ENCODE measurements around the gene PLPP3. TPM values are rescaled to one million over a fixed set of nuclear protein-coding genes. Genes with fewer than 3 reads are reported as not detected.

PLPP3 gene
- total RNA-seq, 1 donor from 2014 or later = 132 TPM

- no peak overlapping the region for H3K9ac ChIP-seq (ENCODE audit: low read depth in 1 of 3, low read length in 3 of 3)
- peak overlapping the region; percentile 29 for H3K27ac ChIP-seq (ENCODE audit: low read depth, low read length)
- H3K36me3 ChIP-seq (ENCODE audit: control insufficient read depth in 3 of 3, insufficient read depth in 3 of 3, low read length in 3 of 3) = peaks cover under 1 to 13% (median 10%) of the 10 kb centered on the region in 3 donors
- H3K27me3 ChIP-seq (ENCODE audit: control insufficient read depth in 3 of 3, insufficient read depth in 3 of 3, low read length in 3 of 3) = no peaks in the 10 kb centered on the region
- H3K4me3 ChIP-seq (ENCODE audit: low read length in 3 of 3) = no peak overlapping the region
- no peaks in the 10 kb centered on the region for H3K9me3 ChIP-seq (ENCODE audit: control insufficient read depth in 3 of 3, low read length in 3 of 3)
- peaks cover 19 to 54% (median 41%) of the 10 kb centered on the region in 3 donors for H3K4me1 ChIP-seq (ENCODE audit: control insufficient read depth in 3 of 3, insufficient read depth in 3 of 3, low read length in 3 of 3)
Measured at GRCh38 chr1:56539520-56539931, 39.8 kb downstream of the PLPP3 start.

DNA sequence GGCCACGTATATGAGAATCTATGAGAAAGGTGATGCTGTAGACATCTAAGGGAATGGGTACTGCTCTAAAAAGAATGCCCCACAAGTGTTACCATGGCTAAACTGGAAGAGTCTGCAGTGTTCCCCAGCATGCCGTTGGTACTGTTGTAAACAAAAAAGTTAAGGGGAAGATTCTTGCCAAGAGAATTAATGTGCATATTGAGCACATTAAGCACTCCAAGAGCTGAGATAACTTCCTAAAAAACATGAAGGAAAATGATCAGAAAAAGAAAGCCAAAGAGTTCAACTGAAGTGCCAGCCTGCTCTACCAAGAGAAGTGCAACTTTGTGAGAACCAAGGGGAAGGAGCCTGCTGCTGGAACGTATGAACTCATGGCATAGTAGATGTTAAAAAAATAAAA, 40.8 kb downstream of the PLPP3 start:
- Histone ChIP-seq H3K4me1 (ENCODE audit: control insufficient read depth in 3 of 3, insufficient read depth in 3 of 3, low read length in 3 of 3) (peaks cover 22 to 58% (median 48%) of the 10 kb centered on the region in 3 donors), H3K9me3 (ENCODE audit: control insufficient read depth in 3 of 3, low read length in 3 of 3) (no peaks in the 10 kb centered on the region), H3K4me3 (ENCODE audit: low read length in 3 of 3) (no peak overlapping the region), H3K36me3 (ENCODE audit: control insufficient read depth in 3 of 3, insufficient read depth in 3 of 3, low read length in 3 of 3) (peaks cover 6 to 16% (median 15%) of the 10 kb centered on the region in 3 donors), H3K9ac (ENCODE audit: low read depth in 1 of 3, low read length in 3 of 3) (no peak overlapping the region), H3K27ac (ENCODE audit: low read depth, low read length) (no peak overlapping the region), H3K27me3 (ENCODE audit: control insufficient read depth in 3 of 3, insufficient read depth in 3 of 3, low read length in 3 of 3) (no peaks in the 10 kb centered on the region)

- Histone ChIP-seq H3K27ac (ENCODE audit: low read depth, low read length) (no peak overlapping the region), H3K4me1 (ENCODE audit: control insufficient read depth in 3 of 3, insufficient read depth in 3 of 3, low read length in 3 of 3) (peaks cover 22 to 60% (median 48%) of the 10 kb centered on the region in 3 donors)
Measured at GRCh38 chr1:56537660-56538059, 41.7 kb downstream of the PLPP3 start.

GRCh38 chr1:56535939-56536338, 43.4 kb downstream of the PLPP3 start:
- peaks cover 22 to 62% (median 47%) of the 10 kb centered on the region in 3 donors for H3K4me1 ChIP-seq (ENCODE audit: control insufficient read depth in 3 of 3, insufficient read depth in 3 of 3, low read length in 3 of 3)
- H3K9me3 ChIP-seq (ENCODE audit: control insufficient read depth in 3 of 3, low read length in 3 of 3) = no peaks in the 10 kb centered on the region
- H3K36me3 ChIP-seq (ENCODE audit: control insufficient read depth in 3 of 3, insufficient read depth in 3 of 3, low read length in 3 of 3) = peaks cover 8 to 22% (median 15%) of the 10 kb centered on the region in 3 donors
- H3K4me3 ChIP-seq (ENCODE audit: low read length in 3 of 3) = no peak overlapping the region
- no peaks in the 10 kb centered on the region for H3K27me3 ChIP-seq (ENCODE audit: control insufficient read depth in 3 of 3, insufficient read depth in 3 of 3, low read length in 3 of 3)
- H3K9ac ChIP-seq (ENCODE audit: low read depth in 1 of 3, low read length in 3 of 3) = no peak overlapping the region
- no peak overlapping the region for H3K27ac ChIP-seq (ENCODE audit: low read depth, low read length)

More at GRCh38 chr1:56537660-56538059, 41.7 kb downstream of the PLPP3 start:
- Histone ChIP-seq H3K27me3 (ENCODE audit: control insufficient read depth in 3 of 3, insufficient read depth in 3 of 3, low read length in 3 of 3) (no peaks in the 10 kb centered on the region), H3K36me3 (ENCODE audit: control insufficient read depth in 3 of 3, insufficient read depth in 3 of 3, low read length in 3 of 3) (peaks cover 7 to 16% (median 15%) of the 10 kb centered on the region in 3 donors), H3K9ac (ENCODE audit: low read depth in 1 of 3, low read length in 3 of 3) (no peak overlapping the region), H3K9me3 (ENCODE audit: control insufficient read depth in 3 of 3, low read length in 3 of 3) (no peaks in the 10 kb centered on the region), H3K4me3 (ENCODE audit: low read length in 3 of 3) (no peak overlapping the region)

DNA sequence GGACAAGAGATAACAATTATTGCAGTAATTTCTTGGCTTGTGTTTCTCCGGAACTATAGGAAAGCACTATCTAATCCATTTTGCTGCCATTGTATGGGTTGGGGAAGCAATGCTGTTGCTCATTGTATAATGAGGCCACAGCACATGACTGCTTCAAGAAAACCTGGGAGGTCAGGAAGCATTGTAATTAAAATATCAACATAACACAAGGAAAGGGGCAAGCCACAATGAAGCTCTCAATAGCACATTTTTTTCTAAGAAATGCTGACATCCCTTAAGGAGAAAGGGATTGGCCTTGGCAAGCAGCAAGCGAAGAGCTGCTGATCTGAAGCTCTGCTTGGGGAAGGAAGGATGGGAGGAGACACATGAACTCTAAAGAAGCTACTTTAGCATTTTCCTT, 44.0 kb downstream of the PLPP3 start:
- Histone ChIP-seq H3K9ac (ENCODE audit: low read depth in 1 of 3, low read length in 3 of 3) (no peak overlapping the region), H3K27ac (ENCODE audit: low read depth, low read length) (no peak overlapping the region), H3K36me3 (ENCODE audit: control insufficient read depth in 3 of 3, insufficient read depth in 3 of 3, low read length in 3 of 3) (peaks cover 8 to 22% (median 15%) of the 10 kb centered on the region in 3 donors), H3K27me3 (ENCODE audit: control insufficient read depth in 3 of 3, insufficient read depth in 3 of 3, low read length in 3 of 3) (no peaks in the 10 kb centered on the region), H3K4me3 (ENCODE audit: low read length in 3 of 3) (no peak overlapping the region), H3K9me3 (ENCODE audit: control insufficient read depth in 3 of 3, low read length in 3 of 3) (no peaks in the 10 kb centered on the region), H3K4me1 (ENCODE audit: control insufficient read depth in 3 of 3, insufficient read depth in 3 of 3, low read length in 3 of 3) (peaks cover 23 to 57% (median 41%) of the 10 kb centered on the region in 3 donors)

- Histone ChIP-seq H3K9ac (ENCODE audit: low read depth in 1 of 3, low read length in 3 of 3) (no peak overlapping the region), H3K4me1 (ENCODE audit: control insufficient read depth in 3 of 3, insufficient read depth in 3 of 3, low read length in 3 of 3) (peaks cover 24 to 51% (median 30%) of the 10 kb centered on the region in 3 donors), H3K27me3 (ENCODE audit: control insufficient read depth in 3 of 3, insufficient read depth in 3 of 3, low read length in 3 of 3) (no peaks in the 10 kb centered on the region), H3K27ac (ENCODE audit: low read depth, low read length) (no peak overlapping the region), H3K4me3 (ENCODE audit: low read length in 3 of 3) (no peak overlapping the region), H3K36me3 (ENCODE audit: control insufficient read depth in 3 of 3, insufficient read depth in 3 of 3, low read length in 3 of 3) (peaks cover 8 to 22% (median 15%) of the 10 kb centered on the region in 3 donors), H3K9me3 (ENCODE audit: control insufficient read depth in 3 of 3, low read length in 3 of 3) (no peaks in the 10 kb centered on the region)
Measured at GRCh38 chr1:56534130-56534651, 45.2 kb downstream of the PLPP3 start.

DNA sequence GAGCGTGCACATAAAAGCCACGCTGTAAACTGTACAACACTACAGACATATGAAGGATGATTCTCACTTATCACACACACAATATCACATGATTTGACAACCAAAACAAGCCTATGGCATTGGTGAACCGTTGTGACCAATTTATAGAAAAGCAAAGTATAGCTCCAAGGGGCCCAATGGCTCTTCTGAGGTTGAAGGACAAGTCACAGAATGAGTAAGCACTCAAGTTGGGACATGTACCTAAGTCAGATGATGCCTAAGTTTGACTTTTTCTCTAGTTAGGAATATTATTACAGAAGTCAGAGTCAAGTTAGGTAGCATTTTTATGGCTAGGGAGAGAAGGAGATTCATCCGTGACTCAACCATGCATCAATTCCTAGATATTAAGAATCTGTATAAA, 45.7 kb downstream of the PLPP3 start:
- Histone ChIP-seq H3K27ac (ENCODE audit: low read depth, low read length) (no peak overlapping the region), H3K9ac (ENCODE audit: low read depth in 1 of 3, low read length in 3 of 3) (no peak overlapping the region), H3K9me3 (ENCODE audit: control insufficient read depth in 3 of 3, low read length in 3 of 3) (no peaks in the 10 kb centered on the region), H3K27me3 (ENCODE audit: control insufficient read depth in 3 of 3, insufficient read depth in 3 of 3, low read length in 3 of 3) (no peaks in the 10 kb centered on the region), H3K4me3 (ENCODE audit: low read length in 3 of 3) (no peak overlapping the region), H3K36me3 (ENCODE audit: control insufficient read depth in 3 of 3, insufficient read depth in 3 of 3, low read length in 3 of 3) (peaks cover 8 to 22% (median 15%) of the 10 kb centered on the region in 3 donors), H3K4me1 (ENCODE audit: control insufficient read depth in 3 of 3, insufficient read depth in 3 of 3, low read length in 3 of 3) (peaks cover 25 to 57% (median 31%) of the 10 kb centered on the region in 3 donors)

DNA sequence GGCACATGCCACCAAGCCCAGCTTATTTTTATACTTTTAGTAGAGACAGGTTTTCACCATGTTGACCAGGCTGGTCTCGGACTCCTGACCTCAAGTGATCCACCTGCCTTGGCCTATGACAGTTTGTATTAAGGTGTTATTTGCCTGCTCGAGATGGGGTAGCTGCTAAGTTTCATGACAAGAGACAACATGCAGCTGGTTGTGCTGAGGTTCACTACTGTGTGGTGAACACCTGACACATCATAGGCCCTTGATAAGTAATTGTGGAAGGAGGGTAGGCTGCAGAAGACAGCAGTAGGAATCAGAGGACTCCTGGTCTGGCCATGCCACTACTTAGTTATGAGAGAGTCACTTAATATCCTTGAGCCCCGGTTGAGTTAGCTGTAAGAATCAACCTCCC, 46.2 kb downstream of the PLPP3 start:
- H3K4me3 ChIP-seq (ENCODE audit: low read length in 3 of 3) = no peak overlapping the region
- H3K27ac ChIP-seq (ENCODE audit: low read depth, low read length) = no peak overlapping the region
- peaks cover 8 to 22% (median 15%) of the 10 kb centered on the region in 3 donors for H3K36me3 ChIP-seq (ENCODE audit: control insufficient read depth in 3 of 3, insufficient read depth in 3 of 3, low read length in 3 of 3)
- H3K4me1 ChIP-seq (ENCODE audit: control insufficient read depth in 3 of 3, insufficient read depth in 3 of 3, low read length in 3 of 3) = peaks cover 30 to 61% (median 35%) of the 10 kb centered on the region in 3 donors
- no peaks in the 10 kb centered on the region for H3K27me3 ChIP-seq (ENCODE audit: control insufficient read depth in 3 of 3, insufficient read depth in 3 of 3, low read length in 3 of 3)
- no peaks in the 10 kb centered on the region for H3K9me3 ChIP-seq (ENCODE audit: control insufficient read depth in 3 of 3, low read length in 3 of 3)
- H3K9ac ChIP-seq (ENCODE audit: low read depth in 1 of 3, low read length in 3 of 3) = no peak overlapping the region

DNA sequence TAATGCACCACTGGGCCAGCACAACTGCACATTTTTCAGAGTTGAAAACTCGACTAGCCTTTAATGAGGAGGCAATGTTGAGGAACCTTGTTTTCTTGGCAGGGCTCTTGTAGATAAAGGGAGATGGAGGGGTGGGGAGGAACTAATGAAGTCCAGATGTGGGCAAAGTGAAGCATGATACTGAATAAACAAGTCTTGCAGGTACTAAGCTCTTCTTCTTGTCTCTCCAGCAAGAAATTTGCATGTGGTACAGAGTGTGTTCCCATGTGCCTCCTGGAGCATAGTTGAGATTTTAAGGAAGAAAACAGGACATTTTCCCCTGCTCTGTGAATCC, 47.0 kb downstream of the PLPP3 start:
- Histone ChIP-seq H3K9me3 (ENCODE audit: control insufficient read depth in 3 of 3, low read length in 3 of 3) (no peaks in the 10 kb centered on the region), H3K9ac (ENCODE audit: low read depth in 1 of 3, low read length in 3 of 3) (no peak overlapping the region), H3K4me1 (ENCODE audit: control insufficient read depth in 3 of 3, insufficient read depth in 3 of 3, low read length in 3 of 3) (peaks cover 33 to 63% (median 35%) of the 10 kb centered on the region in 3 donors), H3K36me3 (ENCODE audit: control insufficient read depth in 3 of 3, insufficient read depth in 3 of 3, low read length in 3 of 3) (peaks cover 8 to 22% (median 15%) of the 10 kb centered on the region in 3 donors), H3K27ac (ENCODE audit: low read depth, low read length) (no peak overlapping the region), H3K27me3 (ENCODE audit: control insufficient read depth in 3 of 3, insufficient read depth in 3 of 3, low read length in 3 of 3) (no peaks in the 10 kb centered on the region), H3K4me3 (ENCODE audit: low read length in 3 of 3) (no peak overlapping the region)

DNA sequence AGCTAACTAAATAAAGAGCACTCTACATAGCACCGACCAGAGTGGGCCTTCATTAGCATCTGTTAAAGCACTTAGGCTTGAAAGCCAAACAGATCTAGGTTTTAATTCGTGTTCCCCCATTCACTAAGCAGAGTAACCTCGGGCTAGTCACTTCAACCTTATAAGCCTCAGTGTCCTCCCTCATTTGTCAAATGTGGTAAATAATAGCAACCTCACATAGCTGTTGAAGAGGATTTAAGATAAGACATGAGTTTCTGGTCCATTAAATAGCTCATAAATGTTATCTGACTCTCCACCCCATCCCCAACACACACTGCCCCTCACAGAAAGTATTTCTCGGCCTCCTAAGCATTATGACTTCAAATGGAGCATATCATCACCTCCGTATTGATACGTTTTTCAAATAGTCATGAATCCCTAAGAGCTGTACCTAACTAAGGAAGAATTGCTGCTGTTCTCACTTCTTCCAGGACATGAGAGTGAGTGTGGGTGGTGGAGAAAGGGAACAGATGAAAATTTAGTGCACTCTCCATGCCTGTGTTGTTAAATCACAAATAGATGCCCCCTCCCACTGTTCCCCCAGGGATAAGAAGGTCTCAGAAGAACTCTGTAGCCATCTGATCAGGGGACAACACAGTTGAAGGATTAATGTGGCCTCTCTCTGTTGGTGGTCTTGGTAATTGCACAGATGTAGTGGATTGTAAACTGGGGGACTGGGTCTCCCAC, 47.6 kb downstream of the PLPP3 start:
- peaks cover 34 to 63% (median 38%) of the 10 kb centered on the region in 3 donors for H3K4me1 ChIP-seq (ENCODE audit: control insufficient read depth in 3 of 3, insufficient read depth in 3 of 3, low read length in 3 of 3)
- no peak overlapping the region for H3K9ac ChIP-seq (ENCODE audit: low read depth in 1 of 3, low read length in 3 of 3)
- H3K9me3 ChIP-seq (ENCODE audit: control insufficient read depth in 3 of 3, low read length in 3 of 3) = no peaks in the 10 kb centered on the region
- peaks cover 8 to 21% (median 15%) of the 10 kb centered on the region in 3 donors for H3K36me3 ChIP-seq (ENCODE audit: control insufficient read depth in 3 of 3, insufficient read depth in 3 of 3, low read length in 3 of 3)
- no peak overlapping the region for H3K27ac ChIP-seq (ENCODE audit: low read depth, low read length)
- no peaks in the 10 kb centered on the region for H3K27me3 ChIP-seq (ENCODE audit: control insufficient read depth in 3 of 3, insufficient read depth in 3 of 3, low read length in 3 of 3)
- no peak overlapping the region for H3K4me3 ChIP-seq (ENCODE audit: low read length in 3 of 3)

Data from skeletal muscle tissue (tissue), 4 donors.